HuH-7.5 (cell line): ENCODE data around the gene PIF1.
A peak's percentile ranks its signal among the peaks of the same experiment; 100 is the strongest.
"Not testable (repeated sequence)": the region's sequence is repeated elsewhere in the genome, so short reads cannot be mapped to it uniquely, and the experiment has no call there.

Experiments
- DNase-seq: peaks from one replicate; pipeline ENCODE4 v3.0.0; 2011; ENCODE audit warnings: low spot score

The PIF1 gene

GRCh38 chr15:64810497-64811326 is 14.7 kb downstream of the PIF1 start:
- DNase-seq = no peak

- peak; percentile 89 for DNase-seq
These were observed 15.6 kb downstream of the PIF1 start for GRCh38 chr15:64809649-64810496.

- DNase-seq = no peak
These were observed 16.5 kb downstream of the PIF1 start for GRCh38 chr15:64808785-64809453.

GRCh38 chr15:64807751-64808222 is 17.7 kb downstream of the PIF1 start:
- no peak for DNase-seq

GRCh38 chr15:64807051-64807749 is 18.2 kb downstream of the PIF1 start:
- no peak for DNase-seq

- DNase-seq = no peak
These were observed 18.9 kb downstream of the PIF1 start for GRCh38 chr15:64806509-64806908.

GRCh38 chr15:64804619-64805018 is 20.8 kb downstream of the PIF1 start:
- DNase-seq = no peak

- DNase-seq = no peak
These were observed 21.9 kb downstream of the PIF1 start for GRCh38 chr15:64803526-64803925.

- no peak for DNase-seq
These were observed 25.0 kb downstream of the PIF1 start for GRCh38 chr15:64800476-64800875.

GRCh38 chr15:64798905-64799304 is 26.5 kb downstream of the PIF1 start:
- not testable (repeated sequence) for DNase-seq

- not testable (repeated sequence) for DNase-seq
These were observed 29.5 kb downstream of the PIF1 start for GRCh38 chr15:64795921-64796320.

GRCh38 chr15:64795299-64795698 is 30.1 kb downstream of the PIF1 start:
- DNase-seq = not testable (repeated sequence)

- DNase-seq = no peak
These were observed 33.2 kb downstream of the PIF1 start for GRCh38 chr15:64792282-64792681.

GRCh38 chr15:64791401-64791800 is 34.0 kb downstream of the PIF1 start:
- no peak for DNase-seq

GRCh38 chr15:64783796-64784195 is 41.7 kb downstream of the PIF1 start:
- DNase-seq = no peak

GRCh38 chr15:64782751-64783150 is 42.7 kb downstream of the PIF1 start:
- no peak for DNase-seq

- no peak for DNase-seq
These were observed 44.1 kb downstream of the PIF1 start for GRCh38 chr15:64781299-64781698.

- no peak for DNase-seq
These were observed 44.8 kb downstream of the PIF1 start for GRCh38 chr15:64780600-64781156.

GRCh38 chr15:64779630-64780029 is 45.8 kb downstream of the PIF1 start:
- no peak for DNase-seq

GRCh38 chr15:64779024-64779423 is 46.4 kb downstream of the PIF1 start:
- DNase-seq = no peak

GRCh38 chr15:64776402-64776786 is 49.1 kb downstream of the PIF1 start:
- no peak for DNase-seq
